Astrocyte of the spinal cord (primary cell): ENCODE results near the gene KIAA0040.

Experiments
- DNase-seq: peaks from one replicate; pipeline ENCODE4 v3.0.0; 2011; ENCODE audit warnings: low read depth, low spot score
- H3K4me3 ChIP-seq: 2 replicates; pipeline ENCODE4 v1.5.1; 2011; ENCODE audit warnings: low read depth, mild to moderate bottlenecking, low read length, moderate library complexity
- in situ Hi-C: cut with HindIII; loops from 2 replicates; pipeline ENCODE4 v1.10.0; 2017; ENCODE audit warnings: low sequenced_read_pairs
- TF ChIP-seq, protein P1 (sequence below): IDR thresholded peaks from 2 replicates; pipeline ENCODE4 v1.5.1; 2012; ENCODE audit warnings: low read depth, mild to moderate bottlenecking, low read length, inconsistent platforms

KIAA0040 gene

DNA sequence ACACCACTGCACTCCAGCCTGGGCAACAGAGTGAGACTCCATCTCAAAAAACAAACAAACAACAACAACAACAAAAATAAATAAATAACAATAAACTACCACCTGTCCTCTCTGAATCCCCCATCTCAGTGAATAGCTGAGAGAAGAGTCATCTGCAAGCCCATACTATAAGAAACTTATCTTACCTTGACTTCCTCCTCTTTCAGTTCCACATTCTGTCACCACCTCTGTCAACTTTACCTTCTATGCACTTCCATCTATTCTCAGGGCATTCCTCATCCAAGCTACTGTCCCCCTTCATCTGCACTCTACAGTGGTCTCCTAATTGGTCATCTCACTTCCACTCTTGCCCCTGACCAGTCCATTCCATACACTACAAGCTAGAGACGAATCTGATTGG, 58.1 kb downstream of the KIAA0040 start:
- in situ Hi-C loops = no loop called here
- H3K4me3 ChIP-seq = no peak overlapping the region
- DNase-seq = no peak
- TF ChIP-seq, protein P1, sequence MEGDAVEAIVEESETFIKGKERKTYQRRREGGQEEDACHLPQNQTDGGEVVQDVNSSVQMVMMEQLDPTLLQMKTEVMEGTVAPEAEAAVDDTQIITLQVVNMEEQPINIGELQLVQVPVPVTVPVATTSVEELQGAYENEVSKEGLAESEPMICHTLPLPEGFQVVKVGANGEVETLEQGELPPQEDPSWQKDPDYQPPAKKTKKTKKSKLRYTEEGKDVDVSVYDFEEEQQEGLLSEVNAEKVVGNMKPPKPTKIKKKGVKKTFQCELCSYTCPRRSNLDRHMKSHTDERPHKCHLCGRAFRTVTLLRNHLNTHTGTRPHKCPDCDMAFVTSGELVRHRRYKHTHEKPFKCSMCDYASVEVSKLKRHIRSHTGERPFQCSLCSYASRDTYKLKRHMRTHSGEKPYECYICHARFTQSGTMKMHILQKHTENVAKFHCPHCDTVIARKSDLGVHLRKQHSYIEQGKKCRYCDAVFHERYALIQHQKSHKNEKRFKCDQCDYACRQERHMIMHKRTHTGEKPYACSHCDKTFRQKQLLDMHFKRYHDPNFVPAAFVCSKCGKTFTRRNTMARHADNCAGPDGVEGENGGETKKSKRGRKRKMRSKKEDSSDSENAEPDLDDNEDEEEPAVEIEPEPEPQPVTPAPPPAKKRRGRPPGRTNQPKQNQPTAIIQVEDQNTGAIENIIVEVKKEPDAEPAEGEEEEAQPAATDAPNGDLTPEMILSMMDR = no peak

GRCh38 chr1:175133673-175134435, 58.7 kb downstream of the KIAA0040 start:
- in situ Hi-C loops = no loop called here
- no peak for DNase-seq
- no peak overlapping the region for H3K4me3 ChIP-seq
- TF ChIP-seq, protein P1 = no peak

DNA sequence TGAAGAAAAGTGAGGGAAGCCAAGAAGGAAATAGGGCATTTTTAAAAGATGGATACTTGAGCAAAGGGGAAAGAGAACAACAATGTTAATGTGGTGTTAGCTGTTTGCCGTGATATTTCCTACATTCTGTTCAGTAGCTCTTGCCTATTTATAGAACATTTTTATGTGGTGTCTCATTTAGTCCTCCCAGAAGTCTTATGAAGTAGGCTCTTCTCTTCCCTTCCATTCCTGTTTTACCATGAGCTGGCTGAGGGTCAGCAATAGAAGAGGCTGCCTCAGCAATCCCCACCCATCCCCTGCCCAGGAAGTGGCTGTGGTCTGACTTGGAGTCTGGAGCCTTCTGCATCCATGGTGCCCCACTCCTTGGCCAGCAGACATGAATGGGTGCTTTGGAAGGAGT, 60.1 kb downstream of the KIAA0040 start:
- no peak overlapping the region for H3K4me3 ChIP-seq
- TF ChIP-seq, protein P1 = no peak
- in situ Hi-C loops = no loop called here
- peak; percentile 12 for DNase-seq

DNA sequence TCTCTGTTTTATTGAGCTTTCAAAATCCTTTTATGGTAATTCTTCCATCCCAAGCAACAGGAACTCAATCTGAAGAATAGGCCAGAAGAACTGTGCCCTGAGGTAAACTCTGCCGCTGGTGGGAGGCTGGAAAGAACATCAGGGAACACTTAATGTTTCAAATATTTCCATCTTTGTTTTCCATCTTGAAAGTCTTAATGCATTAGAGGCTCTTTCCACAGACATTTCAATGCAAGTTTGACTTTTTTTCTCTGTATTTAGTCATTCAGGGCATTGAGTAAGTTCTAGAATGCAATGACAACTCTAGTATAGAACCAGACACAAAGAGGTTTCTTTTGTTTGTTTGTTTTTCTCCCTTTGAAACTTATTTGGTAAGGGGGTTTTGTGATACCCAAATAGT, 61.5 kb downstream of the KIAA0040 start:
- no peak overlapping the region for H3K4me3 ChIP-seq
- in situ Hi-C loops = no loop called here
- DNase-seq = no peak
- TF ChIP-seq, protein P1 = no peak

DNA sequence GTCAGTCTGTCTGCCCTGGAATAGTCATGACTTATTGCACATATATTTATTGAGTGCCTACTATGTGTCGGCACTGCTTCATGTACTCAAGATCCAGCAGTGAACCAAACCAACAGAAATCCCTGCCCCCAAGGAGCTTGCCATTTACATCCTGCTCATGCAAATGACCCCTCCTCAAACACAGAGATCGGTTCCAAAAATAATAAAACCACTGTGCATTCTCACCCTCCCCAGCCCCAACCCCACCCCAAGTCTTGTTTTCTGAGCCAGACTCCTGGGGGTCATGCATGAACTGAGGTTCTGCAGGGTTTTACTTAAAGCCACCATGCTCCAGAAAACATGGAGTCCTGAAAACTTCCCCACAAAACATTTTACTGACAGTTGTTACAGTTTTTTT, 61.9 kb downstream of the KIAA0040 start:
- in situ Hi-C loops = no loop called here
- TF ChIP-seq, protein P1 = no peak
- DNase-seq = no peak
- H3K4me3 ChIP-seq = no peak overlapping the region

DNA sequence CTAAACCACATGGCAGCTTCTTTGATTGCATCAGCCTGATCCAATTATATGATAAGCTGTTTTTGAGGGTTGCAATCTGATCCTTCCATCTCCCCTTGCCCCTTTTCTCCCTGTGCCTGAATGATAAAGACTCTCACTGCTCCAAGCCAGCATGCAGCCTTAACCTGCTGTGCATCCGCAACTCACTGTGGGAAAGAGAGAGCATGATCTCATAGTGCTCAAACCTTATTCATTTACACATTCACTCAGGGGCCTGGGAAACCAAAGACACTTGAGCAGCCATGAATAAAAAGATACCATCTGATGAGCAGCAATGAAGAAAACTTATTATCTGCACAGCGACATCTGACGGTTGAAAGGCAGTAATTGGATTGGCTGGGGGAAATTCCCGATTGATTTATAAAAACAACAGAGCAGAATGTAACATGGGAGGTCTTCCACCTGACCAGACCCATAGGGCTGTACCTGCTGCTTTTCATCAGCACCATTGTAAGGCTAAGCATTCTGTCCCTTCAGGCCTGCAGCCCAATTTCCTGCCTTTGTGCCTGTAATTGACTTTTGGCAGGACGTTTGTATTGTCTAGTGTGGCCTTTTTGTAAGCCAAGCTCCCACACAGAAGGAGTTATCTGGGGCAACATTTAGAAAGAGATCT, 62.5 kb downstream of the KIAA0040 start:
- in situ Hi-C loops = no loop called here
- H3K4me3 ChIP-seq = no peak overlapping the region
- no peak for DNase-seq
- TF ChIP-seq, protein P1 = no peak
